Hematopoietic multipotent progenitor cell treated with erythropoietin and hydrocortisone succinate and interleukin-3 and kit ligand, for 6 days (in vitro differentiated cells): ENCODE results near the gene CSTF3.
A peak's percentile ranks its signal among the peaks of the same experiment; 100 is the strongest.

Experiments used
- DNase-seq: peaks from one replicate; pipeline ENCODE4 v3.0.0-alpha.2; 2015

Gene CSTF3

DNA sequence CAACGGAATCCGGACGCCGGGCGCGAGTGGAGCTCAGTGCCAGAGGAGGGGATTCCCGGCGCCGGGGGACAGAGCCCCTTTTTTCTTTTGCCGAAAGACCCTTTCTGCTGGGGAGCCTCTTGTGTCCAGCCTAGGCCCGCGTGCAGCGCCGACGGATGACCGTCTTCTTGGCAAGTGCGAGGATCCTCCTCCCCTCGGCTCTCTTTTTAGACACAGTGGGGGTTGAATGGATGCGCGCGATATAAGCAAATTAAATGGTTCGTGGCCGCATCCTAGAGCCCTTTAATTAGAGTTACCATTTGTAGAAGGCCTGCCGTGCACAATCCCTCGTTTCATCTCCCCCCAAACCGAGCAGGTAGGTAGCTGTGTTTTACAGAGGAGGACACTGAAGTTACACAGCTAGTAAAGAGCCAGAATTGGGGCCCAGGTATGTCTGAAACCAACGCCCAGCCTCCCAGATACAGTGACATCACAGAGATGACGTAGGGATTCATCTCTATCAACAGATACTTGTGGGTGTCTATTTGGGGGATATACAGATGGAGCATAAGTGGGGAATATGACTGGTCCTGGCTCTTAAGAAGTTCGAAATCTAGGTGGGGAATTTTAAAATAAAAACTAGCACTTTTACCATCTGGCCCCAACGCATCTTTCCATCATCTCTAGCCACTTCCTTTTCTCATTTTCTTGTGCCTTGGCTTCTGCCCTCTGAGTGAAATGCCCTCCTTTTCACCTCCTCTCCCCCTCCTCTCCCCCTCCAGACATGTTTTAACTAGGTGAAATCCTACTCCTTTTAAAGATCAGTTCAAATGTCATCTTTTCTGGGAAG lies 121.0 kb downstream of the CSTF3 start:
- peak; percentile 24 for DNase-seq

DNA sequence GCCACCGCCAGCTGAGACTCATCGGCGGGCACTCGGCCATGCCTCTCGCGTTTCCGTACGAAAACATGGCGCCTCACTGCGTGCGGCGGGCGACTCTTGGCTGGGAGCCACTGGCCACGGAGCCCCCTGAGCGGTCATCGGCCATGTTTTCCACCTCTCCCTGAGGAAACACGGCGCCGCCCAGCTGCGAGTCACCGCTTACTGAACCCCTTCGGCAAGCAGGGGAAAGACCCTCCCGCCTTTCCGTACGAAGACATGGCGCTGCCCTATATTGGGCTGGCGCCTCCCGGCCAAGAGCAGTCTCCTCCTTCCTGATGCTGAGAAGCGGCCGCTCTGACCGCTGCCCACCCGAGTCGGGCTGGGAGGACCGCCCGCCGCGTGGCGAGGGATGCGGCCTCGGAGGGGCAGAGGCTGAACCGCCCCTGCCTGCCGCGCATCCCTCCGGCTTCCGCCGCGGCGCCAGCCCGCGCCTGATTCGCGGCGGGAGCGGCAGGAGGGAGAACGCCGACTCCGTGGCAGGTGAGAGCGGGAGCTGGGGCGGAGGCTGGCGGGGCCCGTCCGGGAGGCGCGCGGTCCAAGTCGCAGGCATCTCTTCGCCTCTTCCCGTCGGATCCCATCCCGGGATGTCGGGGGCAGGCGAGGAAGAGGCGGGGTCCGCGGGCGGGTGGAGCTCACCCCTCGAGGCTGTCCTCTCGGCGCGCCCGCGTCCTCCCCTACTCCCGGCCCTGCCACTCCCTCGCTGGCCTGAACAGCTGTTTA lies 121.8 kb downstream of the CSTF3 start, which contains the start of gene TCP11L1:
Gene TCP11L1, plus strand, starts transcription at position 299 of the 759 bp plus-strand sequence. CDS start 4,202 bp downstream, outside the sequence.
- peak; percentile 94 for DNase-seq

DNA sequence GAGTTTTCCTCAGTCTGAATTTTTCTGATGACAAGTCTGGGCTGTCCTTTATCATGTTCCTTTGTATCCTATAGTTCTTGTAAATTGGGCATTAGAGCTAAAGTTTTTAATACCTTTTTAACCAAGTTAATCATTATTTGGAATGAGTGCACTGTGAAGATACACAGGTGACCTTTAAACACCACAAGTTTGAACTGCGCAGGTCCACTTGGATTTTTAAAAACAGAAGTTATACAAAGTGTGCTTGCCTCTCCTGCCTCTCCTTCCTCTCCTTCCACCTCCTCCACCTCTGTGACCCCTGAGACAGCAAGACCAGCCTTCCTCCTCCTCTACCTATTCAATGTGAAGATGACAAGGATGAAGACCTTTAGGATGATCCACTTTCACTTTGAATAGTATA lies 126.3 kb downstream of the CSTF3 start:
- DNase-seq = no peak
